Lower lobe of right lung (tissue), 2 donors: ENCODE measurements around the gene KIFAP3. TPM values are rescaled to one million over a fixed set of nuclear protein-coding genes. Genes with fewer than 3 reads are reported as not detected.

ENCODE experiments used
- ATAC-seq, 2 donors: fragments of 200-7000 bp; cut with Tn5 transposase; one replicate each; pipeline ENCODE4 v1.9.1; 2020 to 2022; ENCODE audit warnings: mild to moderate bottlenecking in 2 of 2, moderate library complexity in 2 of 2
- DNase-seq: peaks from one replicate; pipeline ENCODE4 v3.0.0-alpha.2; 2020
- H3K27ac ChIP-seq: fragments of 200-600 bp; one replicate; pipeline ENCODE4 v1.8.0; 2022
- H3K27me3 ChIP-seq: fragments of 200-600 bp; one replicate; pipeline ENCODE4 v1.8.0; 2022; ENCODE audit warnings: low read depth
- H3K36me3 ChIP-seq: fragments of 200-600 bp; one replicate; pipeline ENCODE4 v1.8.0; 2022; ENCODE audit warnings: mild to moderate bottlenecking
- H3K4me1 ChIP-seq: fragments of 200-600 bp; one replicate; pipeline ENCODE4 v1.8.0; 2022
- H3K4me3 ChIP-seq: fragments of 200-600 bp; one replicate; pipeline ENCODE4 v1.8.0; 2022; ENCODE audit warnings: mild to moderate bottlenecking
- H3K9me3 ChIP-seq: fragments of 200-600 bp; one replicate; pipeline ENCODE4 v1.8.0; 2022
- CTCF ChIP-seq: fragments of 200-600 bp; IDR thresholded peaks from one replicate; pipeline ENCODE4 v1.8.0; 2022; ENCODE audit warnings: antibody characterized with exemption, mild to moderate bottlenecking
- intact Hi-C: fragments of 100-400 bp; cut with DNase I; formaldehyde crosslinking; loops from one replicate; pipeline ENCODE4 v1.11.0; 2022
- total RNA-seq: library from RNA; stranded (reverse); fragmentation: NEBNext Ultra II Directional; extraction: Animal tissue kit (Norgen Biotek cat#: 25700); gene quantifications from one replicate; pipeline ENCODE4 v1.2.1, GENCODE V29; 2021
- donor health status: DM: no; HTN: yes; CAD: no; lungs with severe emphysema.

Gene KIFAP3
- total RNA-seq, 1 donor from 2014 or later, result 21.4 TPM

GRCh38 chr1:169959686-169960085 is 114.8 kb downstream of the KIFAP3 start:
- H3K4me1 ChIP-seq, result no peaks in the 10 kb centered on the region
- intact Hi-C loops, result no loop called here
- H3K36me3 ChIP-seq, result no peaks in the 10 kb centered on the region
- DNase-seq (no peak), ATAC-seq (no peak)
- no peak for TF ChIP-seq CTCF
- H3K27me3 ChIP-seq, result no peaks in the 10 kb centered on the region
- no peaks in the 10 kb centered on the region for H3K9me3 ChIP-seq
- no peak overlapping the region for H3K27ac ChIP-seq
- H3K4me3 ChIP-seq, result no peak overlapping the region

- no peak for DNase-seq
- H3K27me3 ChIP-seq, result no peaks in the 10 kb centered on the region
- H3K4me1 ChIP-seq, result no peaks in the 10 kb centered on the region
- H3K4me3 ChIP-seq, result no peak overlapping the region
- intact Hi-C loops, result no loop called here
- no peak overlapping the region for H3K27ac ChIP-seq
- TF ChIP-seq CTCF, result no peak
- no peak for ATAC-seq
- no peaks in the 10 kb centered on the region for H3K9me3 ChIP-seq
- H3K36me3 ChIP-seq, result no peaks in the 10 kb centered on the region
Observed at GRCh38 chr1:169958987-169959386, 115.5 kb downstream of the KIFAP3 start.

- DNase-seq (no peak), ATAC-seq (no peak)
- no peak overlapping the region for H3K27ac ChIP-seq
- H3K4me1 ChIP-seq, result no peaks in the 10 kb centered on the region
- no peak overlapping the region for H3K4me3 ChIP-seq
- no peak for TF ChIP-seq CTCF
- no peaks in the 10 kb centered on the region for H3K9me3 ChIP-seq
- no peaks in the 10 kb centered on the region for H3K36me3 ChIP-seq
- H3K27me3 ChIP-seq, result no peaks in the 10 kb centered on the region
- intact Hi-C loops, result no loop called here
Observed at GRCh38 chr1:169957884-169958283, 116.6 kb downstream of the KIFAP3 start.

- no peak for TF ChIP-seq CTCF
- Histone ChIP-seq H3K36me3 (no peaks in the 10 kb centered on the region), H3K27me3 (no peaks in the 10 kb centered on the region), H3K4me3 (no peak overlapping the region), H3K9me3 (no peaks in the 10 kb centered on the region), H3K27ac (no peak overlapping the region), H3K4me1 (no peaks in the 10 kb centered on the region)
- no peak for DNase-seq
- intact Hi-C loops, result no loop called here
- ATAC-seq, result no peak
Observed at GRCh38 chr1:169951108-169951507, 123.4 kb downstream of the KIFAP3 start.

- Histone ChIP-seq H3K4me3 (no peak overlapping the region), H3K27me3 (no peaks in the 10 kb centered on the region), H3K36me3 (peaks cover 2% of the 10 kb centered on the region), H3K27ac (no peak overlapping the region), H3K4me1 (no peaks in the 10 kb centered on the region), H3K9me3 (no peaks in the 10 kb centered on the region)
- TF ChIP-seq CTCF, result no peak
- DNase-seq, result no peak
- ATAC-seq, result no peak
- intact Hi-C loops, result no loop called here
Observed at GRCh38 chr1:169949139-169949538, 125.4 kb downstream of the KIFAP3 start.

- no peak overlapping the region for H3K27ac ChIP-seq
- H3K4me1 ChIP-seq, result no peaks in the 10 kb centered on the region
- H3K9me3 ChIP-seq, result no peaks in the 10 kb centered on the region
- intact Hi-C loops, result no loop called here
- H3K36me3 ChIP-seq, result peaks cover 6% of the 10 kb centered on the region
- DNase-seq (no peak), ATAC-seq (no peak)
- no peak overlapping the region for H3K4me3 ChIP-seq
- no peak for TF ChIP-seq CTCF
- H3K27me3 ChIP-seq, result no peaks in the 10 kb centered on the region
Observed at GRCh38 chr1:169946206-169946605, 128.3 kb downstream of the KIFAP3 start.
